ENCODE results near the gene HLA-F. TPM values are rescaled to one million over a fixed set of nuclear protein-coding genes. Genes with fewer than 3 reads are reported as not detected.

HLA-F gene
- 100 to 1,000 TPM in 3 of 4 donors, 1 to 10 TPM in 1; 7.1 to 564 (median 203) TPM for polyA plus RNA-seq
- long read RNA-seq, donor 1, transcript HLA-F-217 (7 exons, 1,283 nt), result major isoform, 13 of 22 reads
- long read RNA-seq, donor 1, partial matches to known transcripts, result 9 of 22 reads
- long read RNA-seq, donor 1, other reads (novel, unspliced or antisense), result 0 of 22 reads
- long read RNA-seq, donor 2, result 0 reads
- long read RNA-seq, donor 3, partial matches to known transcripts, result 0 of 1 reads
- long read RNA-seq, donor 3, other reads (novel, unspliced or antisense), result 0 of 1 reads
- long read RNA-seq, donor 4, result 0 reads
- long read RNA-seq, donor 5, partial matches to known transcripts, result 0 of 3 reads
- long read RNA-seq, donor 5, other reads (novel, unspliced or antisense), result 0 of 3 reads
- long read RNA-seq, donor 6, transcript HLA-F-217 (7 exons, 1,283 nt), result major isoform, 6 of 12 reads
- long read RNA-seq, donor 6, partial matches to known transcripts, result 5 of 12 reads
- long read RNA-seq, donor 6, other reads (novel, unspliced or antisense), result 0 of 12 reads
- long read RNA-seq, donor 7, partial matches to known transcripts, result 0 of 3 reads
- long read RNA-seq, donor 7, other reads (novel, unspliced or antisense), result 0 of 3 reads
- long read RNA-seq, donor 8, result 0 reads
- long read RNA-seq, donor 9, partial matches to known transcripts, result 0 of 1 reads
- long read RNA-seq, donor 9, other reads (novel, unspliced or antisense), result 0 of 1 reads
- long read RNA-seq, donor 10, partial matches to known transcripts, result 0 of 3 reads
- long read RNA-seq, donor 10, other reads (novel, unspliced or antisense), result 0 of 3 reads

DNA sequence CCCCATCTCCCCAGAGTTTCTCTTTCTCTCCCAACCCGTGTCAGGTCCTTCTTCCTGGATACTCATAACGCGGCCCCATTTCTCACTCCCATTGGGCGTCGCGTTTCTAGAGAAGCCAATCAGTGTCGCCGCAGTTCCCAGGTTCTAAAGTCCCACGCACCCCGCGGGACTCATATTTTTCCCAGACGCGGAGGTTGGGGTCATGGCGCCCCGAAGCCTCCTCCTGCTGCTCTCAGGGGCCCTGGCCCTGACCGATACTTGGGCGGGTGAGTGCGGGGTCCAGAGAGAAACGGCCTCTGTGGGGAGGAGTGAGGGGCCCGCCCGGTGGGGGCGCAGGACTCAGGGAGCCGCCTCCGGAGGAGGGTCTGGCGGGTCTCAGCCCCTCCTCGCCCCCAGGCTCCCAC, at the start of gene HLA-F:
Gene HLA-F, plus strand, starts transcription at position 173 of the 404 bp plus-strand sequence. Its CDS starts 30 bp downstream, at position 203.
- peak; percentile 73 to 98 for DNase-seq
- H3K27me3 ChIP-seq (ENCODE audit: control insufficient read depth in 3 of 3, insufficient read depth in 3 of 3, low read length in 3 of 3), result peaks cover 0 to 25% (median 0%) of the 10 kb centered on the region in 3 donors
- H3K4me1 ChIP-seq (ENCODE audit: control insufficient read depth in 3 of 3, insufficient read depth in 2 of 3, low read depth in 1 of 3, low read length in 2 of 3), result peaks cover 0 to 7% (median 0%) of the 10 kb centered on the region in 3 donors
- H3K9me3 ChIP-seq (ENCODE audit: control insufficient read depth in 2 of 2, insufficient read depth in 1 of 2, low read depth in 1 of 2, low read length in 1 of 2), result peaks cover 0 to 2% of the 10 kb centered on the region in 2 donors
- whole genome bisulfite sequencing, 3 donors, result 0 to 1% (median 0%) methylated on average over 21 to 26 of the region's 26 CpGs
- no peak for FAIRE-seq
- peaks cover 5 to 18% (median 14%) of the 10 kb centered on the region in 3 donors for H3K36me3 ChIP-seq (ENCODE audit: control insufficient read depth in 3 of 3, insufficient read depth in 2 of 3, low read depth in 1 of 3, low read length in 3 of 3)
- peak within 1 kb of the TSS; percentile 67 to 92 (median 91) for H3K27ac ChIP-seq (ENCODE audit: low read depth in 1 of 3, low read length in 2 of 3)
- peak within 1 kb of the TSS; percentile 75 to 99 (median 87) for H3K4me3 ChIP-seq (ENCODE audit: low read depth in 1 of 3, low read length in 3 of 3)

DNA sequence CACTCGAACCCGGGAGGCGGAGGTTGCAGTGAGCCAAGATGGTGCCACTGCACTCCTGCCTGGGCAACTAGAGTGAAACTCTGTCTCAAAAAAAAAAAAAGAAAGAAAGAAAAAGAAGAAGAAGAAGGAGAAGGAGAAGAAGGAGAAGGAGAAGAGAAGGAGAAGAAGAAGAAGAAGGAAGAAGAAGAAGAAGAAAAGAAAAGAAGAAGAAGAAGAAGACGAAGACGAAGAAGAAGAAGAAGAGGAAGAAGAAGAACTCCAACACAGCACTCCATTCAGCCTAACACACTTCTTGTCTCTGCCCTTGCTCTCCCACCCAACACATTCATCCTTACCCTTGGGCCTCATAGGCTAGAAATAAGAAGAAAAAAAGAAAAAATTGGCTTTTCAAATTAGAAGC, 49.2 kb upstream of the HLA-F start:
- Histone ChIP-seq H3K4me1 (ENCODE audit: control insufficient read depth in 3 of 3, insufficient read depth in 2 of 3, low read depth in 1 of 3, low read length in 2 of 3) (no peaks in the 10 kb centered on the region), H3K27me3 (ENCODE audit: control insufficient read depth in 3 of 3, insufficient read depth in 3 of 3, low read length in 3 of 3) (no peaks in the 10 kb centered on the region), H3K27ac (ENCODE audit: low read depth in 1 of 3, low read length in 2 of 3) (no peak overlapping the region), H3K9me3 (ENCODE audit: control insufficient read depth in 2 of 2, insufficient read depth in 1 of 2, low read depth in 1 of 2, low read length in 1 of 2) (no peaks in the 10 kb centered on the region), H3K4me3 (ENCODE audit: low read depth in 1 of 3, low read length in 3 of 3) (no peak overlapping the region), H3K36me3 (ENCODE audit: control insufficient read depth in 3 of 3, insufficient read depth in 2 of 3, low read depth in 1 of 3, low read length in 3 of 3) (no peaks in the 10 kb centered on the region)
- FAIRE-seq (no peak), DNase-seq (no peak)
- WGBS, 3 donors, result 82 to 95% (median 89%) methylated on average over 5 of the region's 5 CpGs

DNA sequence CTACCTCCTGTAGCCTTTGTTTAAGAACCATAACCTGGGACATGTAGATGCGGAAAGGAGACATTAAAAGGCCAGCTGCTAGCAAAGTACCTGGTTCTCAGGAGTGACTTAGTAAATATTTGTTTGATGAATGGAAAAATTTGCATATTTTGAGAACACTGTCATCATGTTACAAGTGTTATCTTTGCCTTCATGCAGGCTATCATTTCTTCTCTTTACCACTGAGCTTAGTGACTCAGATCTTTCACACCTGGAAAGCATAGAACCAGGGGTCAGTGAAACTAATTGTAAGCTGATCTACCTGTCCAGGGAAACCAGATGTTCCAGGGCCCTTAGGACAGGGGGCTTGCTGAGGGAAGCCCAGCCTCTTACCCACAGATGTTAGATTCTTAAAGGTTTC, 47.7 kb upstream of the HLA-F start:
- DNase-seq (no peak), FAIRE-seq (no peak)
- H3K4me3 ChIP-seq (ENCODE audit: low read depth in 1 of 3, low read length in 3 of 3), result no peak overlapping the region
- H3K36me3 ChIP-seq (ENCODE audit: control insufficient read depth in 3 of 3, insufficient read depth in 2 of 3, low read depth in 1 of 3, low read length in 3 of 3), result no peaks in the 10 kb centered on the region
- no peaks in the 10 kb centered on the region for H3K9me3 ChIP-seq (ENCODE audit: control insufficient read depth in 2 of 2, insufficient read depth in 1 of 2, low read depth in 1 of 2, low read length in 1 of 2)
- H3K4me1 ChIP-seq (ENCODE audit: control insufficient read depth in 3 of 3, insufficient read depth in 2 of 3, low read depth in 1 of 3, low read length in 2 of 3), result no peaks in the 10 kb centered on the region
- H3K27ac ChIP-seq (ENCODE audit: low read depth in 1 of 3, low read length in 2 of 3), result no peak overlapping the region
- H3K27me3 ChIP-seq (ENCODE audit: control insufficient read depth in 3 of 3, insufficient read depth in 3 of 3, low read length in 3 of 3), result peaks cover 0 to 8% (median 0%) of the 10 kb centered on the region in 3 donors
- WGBS, 3 donors, result 48 to 100% (median 85%) methylated on average over 1 of the region's 1 CpG

DNA sequence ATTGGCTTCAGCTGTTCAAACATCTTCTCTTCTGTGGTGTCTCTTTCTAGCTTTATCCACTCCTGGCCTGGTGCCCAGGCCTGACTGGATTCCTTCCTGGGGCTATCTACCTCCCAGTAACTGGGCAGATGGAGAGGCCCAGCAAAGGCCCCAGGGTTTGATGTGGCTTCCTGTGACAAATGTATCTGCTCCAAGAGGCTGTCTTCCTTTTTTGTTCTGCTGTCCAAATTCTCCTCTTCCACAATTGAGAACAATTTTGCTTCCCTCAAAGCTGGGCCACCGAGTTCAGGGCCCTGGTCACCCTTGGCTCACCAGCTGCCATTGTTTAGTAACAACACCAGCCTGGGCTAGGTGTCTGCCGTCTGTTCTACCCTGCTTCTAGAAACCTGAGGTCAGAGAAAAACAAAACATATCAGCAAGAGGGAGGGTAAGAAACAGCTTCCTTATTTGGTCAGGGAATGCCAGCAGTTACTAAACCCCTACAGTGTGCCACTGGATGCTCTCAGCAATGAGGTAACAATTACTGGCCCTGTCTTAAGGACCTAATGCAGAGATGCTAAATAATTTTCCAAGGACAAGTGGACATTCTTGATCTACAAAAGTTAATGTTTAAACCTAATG, 46.1 kb upstream of the HLA-F start:
- FAIRE-seq, result no peak
- WGBS, 3 donors, result 9 to 29% (median 27%) methylated on average over 2 of the region's 2 CpGs
- Histone ChIP-seq H3K4me3 (ENCODE audit: low read depth in 1 of 3, low read length in 3 of 3) (no peak overlapping the region), H3K27me3 (ENCODE audit: control insufficient read depth in 3 of 3, insufficient read depth in 3 of 3, low read length in 3 of 3) (peaks cover 0 to 11% (median 0%) of the 10 kb centered on the region in 3 donors), H3K9me3 (ENCODE audit: control insufficient read depth in 2 of 2, insufficient read depth in 1 of 2, low read depth in 1 of 2, low read length in 1 of 2) (no peaks in the 10 kb centered on the region), H3K36me3 (ENCODE audit: control insufficient read depth in 3 of 3, insufficient read depth in 2 of 3, low read depth in 1 of 3, low read length in 3 of 3) (no peaks in the 10 kb centered on the region), H3K27ac (ENCODE audit: low read depth in 1 of 3, low read length in 2 of 3) (no peak overlapping the region), H3K4me1 (ENCODE audit: control insufficient read depth in 3 of 3, insufficient read depth in 2 of 3, low read depth in 1 of 3, low read length in 2 of 3) (no peaks in the 10 kb centered on the region)
- DNase-seq, result no peak

DNA sequence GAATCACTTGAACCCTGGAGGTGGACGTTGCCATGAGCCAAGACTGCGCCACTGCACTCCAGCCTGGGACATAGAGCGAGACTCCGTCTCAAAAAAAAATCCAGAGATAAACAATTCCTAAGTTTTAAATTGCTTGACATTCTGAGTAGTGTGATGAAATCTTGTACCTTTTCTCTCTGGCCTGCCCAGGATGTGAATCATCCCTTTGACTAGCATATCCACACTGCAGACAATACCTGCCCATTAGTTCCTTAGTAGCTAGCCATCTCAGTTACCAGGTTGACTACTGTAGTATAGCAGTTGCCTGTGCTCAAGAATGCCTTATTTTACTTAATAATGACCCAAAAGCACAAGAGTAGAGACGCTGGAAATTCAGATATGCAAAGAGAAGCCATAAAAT, 45.1 kb upstream of the HLA-F start:
- FAIRE-seq (no peak), DNase-seq (no peak)
- Histone ChIP-seq H3K4me3 (ENCODE audit: low read depth in 1 of 3, low read length in 3 of 3) (no peak overlapping the region), H3K4me1 (ENCODE audit: control insufficient read depth in 3 of 3, insufficient read depth in 2 of 3, low read depth in 1 of 3, low read length in 2 of 3) (no peaks in the 10 kb centered on the region), H3K27me3 (ENCODE audit: control insufficient read depth in 3 of 3, insufficient read depth in 3 of 3, low read length in 3 of 3) (peaks cover 0 to 11% (median 0%) of the 10 kb centered on the region in 3 donors), H3K36me3 (ENCODE audit: control insufficient read depth in 3 of 3, insufficient read depth in 2 of 3, low read depth in 1 of 3, low read length in 3 of 3) (no peaks in the 10 kb centered on the region), H3K27ac (ENCODE audit: low read depth in 1 of 3, low read length in 2 of 3) (no peak overlapping the region), H3K9me3 (ENCODE audit: control insufficient read depth in 2 of 2, insufficient read depth in 1 of 2, low read depth in 1 of 2, low read length in 1 of 2) (no peaks in the 10 kb centered on the region)
- whole genome bisulfite sequencing, 3 donors, result 76 to 89% (median 81%) methylated on average over 5 of the region's 5 CpGs

DNA sequence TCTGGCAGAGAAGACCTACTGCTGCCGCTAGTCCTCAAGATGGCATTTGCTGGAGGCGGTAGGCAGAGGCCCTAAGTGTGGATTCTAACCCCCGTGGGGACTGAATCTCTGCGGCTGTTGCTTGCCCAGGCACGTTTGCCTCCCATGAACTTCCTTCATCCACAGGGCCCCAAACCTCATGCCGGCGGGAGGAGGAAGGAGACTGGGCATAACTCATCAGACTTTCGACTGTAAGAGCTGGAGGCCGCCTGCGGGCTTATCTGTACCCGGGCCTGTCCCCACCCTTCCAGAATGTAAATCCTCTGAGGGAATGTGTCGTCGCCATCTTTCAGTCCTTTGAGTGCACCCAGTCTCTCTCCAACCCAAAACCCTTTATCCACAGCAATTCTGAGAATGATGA, 43.3 kb upstream of the HLA-F start:
- Histone ChIP-seq H3K27me3 (ENCODE audit: control insufficient read depth in 3 of 3, insufficient read depth in 3 of 3, low read length in 3 of 3) (peaks cover 0 to 11% (median 0%) of the 10 kb centered on the region in 3 donors), H3K36me3 (ENCODE audit: control insufficient read depth in 3 of 3, insufficient read depth in 2 of 3, low read depth in 1 of 3, low read length in 3 of 3) (no peaks in the 10 kb centered on the region), H3K4me1 (ENCODE audit: control insufficient read depth in 3 of 3, insufficient read depth in 2 of 3, low read depth in 1 of 3, low read length in 2 of 3) (no peaks in the 10 kb centered on the region), H3K9me3 (ENCODE audit: control insufficient read depth in 2 of 2, insufficient read depth in 1 of 2, low read depth in 1 of 2, low read length in 1 of 2) (no peaks in the 10 kb centered on the region), H3K4me3 (ENCODE audit: low read depth in 1 of 3, low read length in 3 of 3) (no peak overlapping the region), H3K27ac (ENCODE audit: low read depth in 1 of 3, low read length in 2 of 3) (no peak overlapping the region)
- FAIRE-seq (no peak), DNase-seq (no peak)
- 78 to 83% (median 81%) methylated on average over 12 to 13 of the region's 13 CpGs for WGBS, 3 donors

DNA sequence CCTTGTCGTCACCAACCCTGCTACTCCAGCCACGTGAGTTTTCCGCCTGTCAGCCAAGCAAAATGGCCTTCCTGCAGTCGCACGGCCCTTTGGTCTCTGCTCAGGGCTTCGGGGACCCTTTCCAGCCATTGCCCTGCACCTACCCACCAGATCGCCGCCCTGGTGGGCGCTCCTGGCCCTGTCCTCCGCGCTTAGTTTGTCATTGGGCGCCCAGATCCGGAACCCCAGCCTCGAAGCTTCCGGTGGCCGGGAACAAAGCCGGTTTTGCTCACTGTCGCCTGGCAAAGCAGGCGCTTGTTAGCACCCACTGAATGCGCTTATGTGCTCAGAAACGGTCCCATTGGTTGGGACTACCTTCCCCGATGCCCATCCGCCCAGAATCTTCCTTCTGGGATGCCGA, 42.8 kb upstream of the HLA-F start:
- 65 to 90% (median 82%) methylated on average over 24 of the region's 24 CpGs for WGBS, 3 donors
- H3K9me3 ChIP-seq (ENCODE audit: control insufficient read depth in 2 of 2, insufficient read depth in 1 of 2, low read depth in 1 of 2, low read length in 1 of 2), result no peaks in the 10 kb centered on the region
- DNase-seq (no peak), FAIRE-seq (no peak)
- no peaks in the 10 kb centered on the region for H3K36me3 ChIP-seq (ENCODE audit: control insufficient read depth in 3 of 3, insufficient read depth in 2 of 3, low read depth in 1 of 3, low read length in 3 of 3)
- no peak overlapping the region for H3K27ac ChIP-seq (ENCODE audit: low read depth in 1 of 3, low read length in 2 of 3)
- no peak overlapping the region for H3K4me3 ChIP-seq (ENCODE audit: low read depth in 1 of 3, low read length in 3 of 3)
- no peaks in the 10 kb centered on the region for H3K4me1 ChIP-seq (ENCODE audit: control insufficient read depth in 3 of 3, insufficient read depth in 2 of 3, low read depth in 1 of 3, low read length in 2 of 3)
- peaks cover 0 to 11% (median 0%) of the 10 kb centered on the region in 3 donors for H3K27me3 ChIP-seq (ENCODE audit: control insufficient read depth in 3 of 3, insufficient read depth in 3 of 3, low read length in 3 of 3)

DNA sequence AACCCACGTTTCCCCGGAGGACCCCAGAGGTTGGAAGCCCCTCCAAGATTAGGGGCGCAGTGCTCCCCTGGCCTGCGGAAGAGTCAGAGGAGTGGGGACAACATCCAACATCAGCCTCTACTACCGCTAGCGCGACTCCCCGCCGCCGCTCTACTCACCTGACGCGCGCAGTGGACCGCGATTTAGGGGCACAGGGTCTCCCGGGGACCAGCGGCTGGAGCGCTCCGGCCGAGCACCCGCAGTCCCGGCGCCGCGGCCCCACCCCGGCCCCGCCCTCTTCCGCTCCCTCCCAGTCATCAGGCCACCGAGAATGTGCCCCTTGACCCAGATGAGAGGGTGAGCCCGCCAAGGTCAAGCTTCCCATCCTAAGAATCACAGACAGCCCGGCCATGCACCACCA, 42.3 kb upstream of the HLA-F start, which contains the start of gene ZFP57:
Gene ZFP57, minus strand, starts transcription at position 249 of the 400 bp plus-strand sequence. CDS start 4,149 bp downstream, outside the sequence.
- DNase-seq (no peak), FAIRE-seq (no peak)
- no peaks in the 10 kb centered on the region for H3K4me1 ChIP-seq (ENCODE audit: control insufficient read depth in 3 of 3, insufficient read depth in 2 of 3, low read depth in 1 of 3, low read length in 2 of 3)
- H3K27ac ChIP-seq (ENCODE audit: low read depth in 1 of 3, low read length in 2 of 3), result no peak within 1 kb of the TSS
- WGBS, 3 donors, result 53 to 77% (median 75%) methylated on average over 30 to 31 of the region's 31 CpGs
- H3K9me3 ChIP-seq (ENCODE audit: control insufficient read depth in 2 of 2, insufficient read depth in 1 of 2, low read depth in 1 of 2, low read length in 1 of 2), result no peaks in the 10 kb centered on the region
- no peaks in the 10 kb centered on the region for H3K36me3 ChIP-seq (ENCODE audit: control insufficient read depth in 3 of 3, insufficient read depth in 2 of 3, low read depth in 1 of 3, low read length in 3 of 3)
- H3K4me3 ChIP-seq (ENCODE audit: low read depth in 1 of 3, low read length in 3 of 3), result peak within 1 kb of the TSS in 1 of 3 donors; percentile 38
- H3K27me3 ChIP-seq (ENCODE audit: control insufficient read depth in 3 of 3, insufficient read depth in 3 of 3, low read length in 3 of 3), result peaks cover 0 to 11% (median 0%) of the 10 kb centered on the region in 3 donors

Data from small intestine (tissue), 16 donors.